Right hindlimb (tissue), 1 donor: ENCODE data around the gene BMPR1A.
A peak's percentile ranks its signal among the peaks of the same experiment; 100 is the strongest.
"Not testable (repeated sequence)": the region's sequence is repeated elsewhere in the genome, so short reads cannot be mapped to it uniquely, and the experiment has no call there.

ENCODE experiments used
- DNase-seq: peaks from one replicate; pipeline ENCODE4 v3.0.0-alpha.2; 2018

BMPR1A gene

DNA sequence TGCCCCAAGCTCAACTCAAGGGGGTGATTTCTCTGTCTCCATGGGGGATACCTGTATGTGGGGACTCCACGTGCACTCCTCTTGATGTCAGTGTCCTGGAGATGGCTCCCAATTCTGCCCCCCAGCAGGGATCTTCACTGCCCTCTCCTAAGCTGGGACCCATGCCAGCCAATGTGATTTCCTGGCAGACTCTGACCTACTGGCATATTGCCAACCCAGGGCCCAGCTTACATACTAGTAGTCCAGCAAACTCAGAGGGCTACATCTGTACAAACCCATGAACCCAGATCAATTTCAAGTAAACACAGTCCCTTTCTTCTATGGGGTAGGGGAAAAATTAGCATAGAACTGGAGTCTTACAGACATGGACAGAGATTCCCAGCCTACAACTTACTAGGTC, 26.2 kb upstream of the BMPR1A start:
- DNase-seq = peak; percentile 36

- DNase-seq = peak; percentile 35
Observed at GRCh38 chr10:86732771-86733170, 23.6 kb upstream of the BMPR1A start.

GRCh38 chr10:86733260-86733671, 23.2 kb upstream of the BMPR1A start:
- peak; percentile 50 for DNase-seq

DNA sequence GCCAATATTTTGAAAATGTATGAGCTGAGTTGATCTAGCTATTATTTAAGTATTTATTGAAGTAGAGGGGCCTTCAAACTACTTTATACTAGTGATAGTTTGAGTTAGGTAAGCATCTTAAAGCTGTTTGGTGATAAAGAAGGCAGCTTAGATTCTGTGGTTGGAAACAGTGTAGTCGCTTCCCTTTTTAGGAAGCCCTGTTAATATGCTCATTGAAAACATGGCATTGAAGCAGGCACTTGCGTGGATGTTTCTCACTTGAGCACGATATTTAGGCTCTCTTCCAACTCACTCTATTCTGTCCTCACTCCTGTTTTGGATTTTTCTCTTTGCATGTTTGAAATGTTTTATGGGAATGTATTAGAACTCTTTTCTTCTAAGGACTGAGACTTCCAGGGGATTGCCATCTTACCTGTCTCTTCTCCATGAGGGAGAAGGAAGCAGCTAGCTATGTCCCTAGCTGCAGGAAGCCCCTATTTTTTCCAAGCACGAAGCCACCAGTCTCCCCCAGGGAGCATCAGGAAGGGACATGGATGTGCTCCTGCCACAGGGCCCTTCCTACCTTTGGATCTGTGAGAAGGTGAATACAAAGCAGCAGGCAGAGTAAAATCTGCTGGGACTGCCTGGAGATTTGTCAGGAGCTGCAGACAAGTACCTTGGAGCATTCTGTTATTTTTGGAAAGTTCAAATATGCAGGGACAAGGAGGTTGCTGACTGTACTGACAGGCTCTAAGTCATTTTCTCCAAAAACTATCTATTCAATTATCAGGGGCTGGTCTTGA, 22.0 kb upstream of the BMPR1A start:
- DNase-seq = no peak

DNA sequence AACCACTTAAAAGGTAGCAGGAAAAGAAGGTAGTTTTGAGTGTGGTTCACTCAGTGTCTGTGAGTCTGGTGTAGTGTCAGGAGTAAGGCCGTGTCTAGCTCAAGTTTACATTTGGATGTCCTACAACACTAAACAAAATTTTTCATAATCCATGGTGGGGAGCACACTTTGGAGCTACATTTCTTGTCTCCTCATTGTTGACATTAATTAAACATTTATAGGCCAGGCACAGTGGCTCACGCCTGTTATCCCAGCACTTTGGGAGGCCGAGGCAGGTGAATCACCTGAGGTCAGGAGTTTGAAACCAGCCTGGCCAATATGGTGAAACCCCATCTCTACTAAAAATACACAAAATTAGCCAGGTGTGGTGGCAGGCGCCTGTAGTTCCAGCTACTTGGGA, 21.1 kb upstream of the BMPR1A start:
- DNase-seq = not testable (repeated sequence)

- no peak for DNase-seq
Observed at GRCh38 chr10:86742230-86742629, 14.2 kb upstream of the BMPR1A start.

- no peak for DNase-seq
Observed at GRCh38 chr10:86744067-86744725, 12.2 kb upstream of the BMPR1A start.

DNA sequence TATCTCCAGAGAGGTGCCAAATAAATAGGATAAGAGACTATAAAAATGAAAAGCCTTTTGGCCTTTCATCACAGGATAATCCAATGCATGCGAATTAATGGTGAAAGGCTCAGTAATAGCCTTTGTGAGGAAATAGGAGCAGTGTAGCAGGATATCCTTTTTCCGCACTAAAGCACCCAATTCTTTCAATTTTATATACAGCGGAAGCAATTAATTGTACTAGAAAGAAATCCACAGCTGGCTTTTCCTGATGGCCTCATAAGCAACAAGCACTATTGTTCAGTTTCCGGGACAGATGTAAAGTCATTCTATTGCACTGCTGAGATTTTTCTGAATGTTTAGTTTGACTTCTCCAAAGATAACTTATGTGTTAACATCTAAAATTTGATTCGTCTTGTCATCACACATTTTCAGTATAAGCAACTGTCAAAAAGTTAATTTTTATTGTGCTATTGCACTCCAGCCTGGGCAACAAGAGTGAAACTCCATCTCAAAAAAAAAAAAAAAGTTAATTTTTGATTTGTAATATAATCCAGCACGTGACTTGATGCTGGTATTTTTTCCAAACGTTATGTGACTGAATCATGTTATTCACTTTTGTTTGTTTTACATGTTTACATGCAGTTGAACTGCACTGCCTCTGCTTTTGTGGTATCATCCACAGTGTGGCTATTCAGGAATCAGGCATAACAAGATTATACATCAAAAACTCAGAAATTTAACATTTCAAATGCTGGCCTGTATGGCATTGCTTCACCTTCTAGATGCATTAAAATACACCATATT, 8.4 kb upstream of the BMPR1A start:
- DNase-seq = no peak

GRCh38 chr10:86749854-86750253, 6.6 kb upstream of the BMPR1A start:
- no peak for DNase-seq

- DNase-seq = no peak
Observed at GRCh38 chr10:86751477-86751876, 4.9 kb upstream of the BMPR1A start.

DNA sequence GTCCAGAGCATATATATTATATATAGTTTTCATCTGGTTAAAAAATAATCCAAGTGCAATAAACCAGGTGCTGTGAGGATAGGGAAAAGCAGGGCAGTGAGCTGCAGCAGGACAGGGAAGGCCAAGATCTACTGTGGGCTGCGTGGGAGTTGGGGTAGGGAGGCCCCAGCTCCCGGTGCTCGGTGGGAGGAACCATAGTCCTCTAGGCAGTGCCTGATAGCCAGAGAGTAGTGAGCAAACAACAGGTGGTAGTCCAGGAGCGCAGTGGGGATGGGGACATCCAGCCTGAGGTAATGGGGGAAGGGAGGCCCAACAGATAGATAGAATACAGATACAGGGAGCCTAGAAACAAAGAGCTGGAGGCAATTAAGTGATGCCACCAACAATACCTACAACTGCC, 4.1 kb upstream of the BMPR1A start:
- no peak for DNase-seq

DNA sequence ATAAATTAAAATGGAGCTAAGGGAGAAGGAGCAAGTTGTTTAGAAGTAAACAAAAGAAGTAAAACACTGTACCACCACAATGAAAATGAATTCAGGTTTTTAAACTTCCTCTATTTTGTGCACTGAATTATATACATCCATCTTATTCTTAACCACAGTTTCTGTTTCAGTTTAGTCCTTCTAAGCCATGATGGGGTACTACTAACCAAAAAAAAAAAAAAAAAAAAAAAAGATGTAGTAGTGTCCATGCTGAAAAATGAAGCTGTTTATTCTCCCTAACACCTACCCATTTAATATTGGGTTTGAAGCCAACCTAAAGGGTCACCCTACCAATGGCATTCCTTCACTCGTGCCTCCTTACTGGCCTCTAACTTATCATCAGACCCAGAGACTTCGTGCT, 3.4 kb upstream of the BMPR1A start:
- DNase-seq = no peak

- no peak for DNase-seq
Observed at GRCh38 chr10:86753638-86754434, 2.6 kb upstream of the BMPR1A start.

DNA sequence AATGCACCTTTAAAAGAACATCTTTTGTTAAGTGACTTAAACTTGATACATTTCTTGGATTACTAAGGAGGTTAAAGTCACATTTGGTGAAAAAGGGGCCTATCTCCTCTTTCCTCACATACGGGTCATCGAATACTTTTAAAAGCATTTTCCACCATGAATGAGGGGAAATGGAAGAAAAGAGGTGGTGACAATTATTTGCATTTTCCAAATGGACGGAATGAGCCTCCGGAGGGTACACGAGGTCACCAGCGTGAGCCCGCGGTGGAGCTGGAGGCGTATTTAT, 1.0 kb upstream of the BMPR1A start:
- no peak for DNase-seq

GRCh38 chr10:86755740-86756510, 494 bp upstream of the BMPR1A start:
- peak; percentile 86 for DNase-seq

DNA sequence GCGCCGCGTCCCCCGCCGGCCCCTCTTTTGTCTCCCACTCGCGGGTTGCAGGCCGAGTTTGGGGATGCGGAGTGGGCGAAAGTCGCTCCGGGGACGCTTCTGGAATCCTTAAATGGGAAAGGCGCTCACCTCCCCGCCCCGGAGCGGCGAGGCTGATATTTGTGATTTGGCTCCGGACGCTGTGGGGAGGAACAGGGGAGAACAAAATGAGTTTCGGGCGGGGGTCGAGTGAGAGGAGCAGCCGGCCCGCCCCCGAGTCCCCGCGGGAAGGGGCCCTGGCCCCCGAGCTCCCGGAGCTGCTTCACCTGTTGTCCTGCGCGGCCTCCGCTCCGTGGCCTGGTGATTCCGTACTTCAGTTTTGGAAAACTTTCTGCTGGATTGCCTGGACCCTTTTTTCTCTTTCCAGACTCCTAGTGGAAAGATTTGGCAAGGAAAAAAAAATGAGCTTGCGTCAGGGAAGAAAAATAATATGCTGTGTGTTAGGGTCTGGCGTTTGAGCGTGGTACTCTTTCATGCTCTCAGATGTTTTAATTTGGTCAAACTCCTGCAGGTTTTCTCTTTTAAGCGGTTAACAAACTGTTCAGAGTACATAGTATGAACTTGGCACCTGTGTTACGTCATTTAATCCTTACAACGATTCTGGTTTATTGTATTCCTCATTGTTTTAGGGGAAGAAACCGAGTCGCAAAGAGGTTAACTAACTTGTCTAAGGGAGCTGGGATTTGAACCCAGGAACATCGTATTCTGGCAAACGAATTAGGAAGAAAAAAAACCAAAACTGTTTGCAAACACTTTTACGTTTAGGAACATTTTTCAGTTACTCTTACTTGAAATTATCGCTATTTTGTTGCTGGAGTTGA, 924 bp downstream of the BMPR1A start:
- DNase-seq = peak; percentile 82

DNA sequence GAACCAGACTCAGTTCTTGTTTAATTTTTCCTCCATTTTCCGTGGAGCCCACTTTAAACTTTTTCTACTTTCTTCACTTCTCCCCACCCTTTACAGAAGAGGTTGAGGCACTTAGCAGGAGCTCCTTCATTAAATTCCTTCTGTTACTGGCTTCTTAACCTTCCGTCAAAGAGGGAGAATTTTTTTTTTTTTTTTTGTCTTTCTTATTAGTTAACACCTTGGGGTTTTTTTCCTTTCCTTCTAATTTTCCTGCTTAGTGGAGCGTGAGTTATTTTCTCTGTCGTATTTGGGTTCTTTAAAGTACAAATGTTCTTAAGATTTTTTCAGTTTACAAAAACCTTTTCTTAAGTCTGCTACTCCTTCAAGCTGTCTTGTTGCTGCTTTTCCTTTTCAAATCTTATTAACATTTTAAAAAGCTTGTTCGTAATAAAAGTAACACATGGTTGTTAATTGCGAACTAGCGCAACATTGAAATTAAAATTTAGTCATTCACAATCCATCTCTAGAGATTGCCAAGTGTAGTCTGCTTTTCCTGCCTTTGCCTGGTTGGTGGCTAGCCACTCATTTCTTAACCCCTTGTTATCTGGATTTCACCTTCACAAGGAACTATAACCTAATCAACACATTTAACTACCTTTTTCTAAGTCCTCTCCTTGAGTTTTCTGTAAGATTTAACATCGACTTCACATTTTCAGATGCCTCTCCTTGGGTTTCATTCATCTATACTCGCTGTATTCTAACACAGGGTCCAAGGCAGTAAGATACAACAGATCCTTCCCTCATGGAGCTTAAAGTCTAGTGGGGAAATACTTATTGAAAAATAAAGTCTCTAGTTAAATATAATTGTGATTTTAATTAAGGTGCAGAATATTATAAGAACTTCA, 2.0 kb downstream of the BMPR1A start:
- DNase-seq = no peak

- DNase-seq = no peak
Observed at GRCh38 chr10:86759073-86759672, 2.8 kb downstream of the BMPR1A start.

GRCh38 chr10:86763404-86763803, 7.0 kb downstream of the BMPR1A start:
- no peak for DNase-seq

- no peak for DNase-seq
Observed at GRCh38 chr10:86765548-86765947, 9.1 kb downstream of the BMPR1A start.
